OCI-LY1 (cell line): ENCODE measurements around the gene PMVK.

Source experiments
- H2AFZ ChIP-seq: fragments of 200-600 bp; sonication (generic), shearing (Covaris generic); 2 replicates; pipeline ENCODE4 v1.6.0; 2014; ENCODE audit warnings: antibody characterized with exemption, mild to moderate bottlenecking, low read length
- H3F3A ChIP-seq: fragments of 200-600 bp; sonication (generic), shearing (Covaris generic); 2 replicates; pipeline ENCODE4 v1.6.0; 2014; ENCODE audit warnings: mild to moderate bottlenecking, antibody characterized with exemption, low read length, moderate library complexity; ENCODE audit not compliant: insufficient read depth
- H3K27ac ChIP-seq: fragments of 200-600 bp; sonication (generic); 2 replicates; pipeline ENCODE4 v1.5.1; 2014; ENCODE audit warnings: low read length, mixed run types, mild to moderate bottlenecking, low read depth; ENCODE audit not compliant: poor library complexity, severe bottlenecking
- H3K27me3 ChIP-seq: fragments of 200-600 bp; sonication (generic); 2 replicates; pipeline ENCODE4 v1.6.0; 2014; ENCODE audit warnings: antibody characterized with exemption, mild to moderate bottlenecking, low read length, moderate library complexity; ENCODE audit not compliant: insufficient read depth
- H3K36me3 ChIP-seq: fragments of 200-600 bp; sonication (generic); 2 replicates; pipeline ENCODE4 v1.6.1; 2014; ENCODE audit warnings: mild to moderate bottlenecking, antibody characterized with exemption, low read length, moderate library complexity, mixed read lengths; ENCODE audit not compliant: insufficient read depth
- H3K4me1 ChIP-seq: fragments of 200-600 bp; sonication (generic); 2 replicates; pipeline ENCODE4 v1.5.1; 2014; ENCODE audit warnings: mild to moderate bottlenecking, low read length, moderate library complexity; ENCODE audit not compliant: insufficient read depth, severe bottlenecking
- H3K4me2 ChIP-seq: fragments of 200-600 bp; sonication (generic), shearing (Covaris generic); 2 replicates; pipeline ENCODE4 v1.6.1; 2014; ENCODE audit warnings: low read length
- H3K4me3 ChIP-seq: fragments of 200-600 bp; sonication (generic); 2 replicates; pipeline ENCODE4 v1.5.1; 2014; ENCODE audit warnings: low read length, low read depth, mild to moderate bottlenecking, mixed read lengths; ENCODE audit not compliant: poor library complexity, severe bottlenecking
- H3K79me2 ChIP-seq: fragments of 200-600 bp; shearing (Covaris generic); 2 replicates; pipeline ENCODE4 v1.6.1; 2016; ENCODE audit warnings: mixed run types, low read length, mixed read lengths; ENCODE audit not compliant: insufficient read depth
- H3K9ac ChIP-seq: fragments of 200-600 bp; sonication (generic), shearing (Covaris generic); 2 replicates; pipeline ENCODE4 v1.6.1; 2014; ENCODE audit warnings: mild to moderate bottlenecking, low read length, mixed read lengths
- H3K9me2 ChIP-seq: fragments of 200-600 bp; sonication (generic), shearing (Covaris generic); 2 replicates; pipeline ENCODE4 v1.6.1; 2014; ENCODE audit warnings: low read depth, mild to moderate bottlenecking, low read length, mixed read lengths
- H3K9me3 ChIP-seq: fragments of 200-600 bp; shearing (Covaris generic); 2 replicates; pipeline ENCODE4 v1.6.1; 2014; ENCODE audit warnings: low read length, mixed read lengths
- H4K20me1 ChIP-seq: fragments of 200-600 bp; sonication (generic), shearing (Covaris generic); 2 replicates; pipeline ENCODE4 v1.6.0; 2016; ENCODE audit warnings: mild to moderate bottlenecking, low read length; ENCODE audit not compliant: insufficient read depth
- EZH2 ChIP-seq: fragments of 200-600 bp; sonication (generic), shearing (Covaris generic); IDR thresholded peaks from 2 replicates; pipeline ENCODE4 v1.8.0; 2017; ENCODE audit warnings: borderline replicate concordance, mixed run types, mild to moderate bottlenecking, antibody characterized with exemption, low read length, moderate library complexity, mixed read lengths
- TF ChIP-seq, protein P1 (sequence below): fragments of 200-600 bp; sonication (generic), shearing (Covaris generic); IDR thresholded peaks from 2 replicates; pipeline ENCODE4 v1.5.1; 2017; ENCODE audit warnings: mild to moderate bottlenecking, antibody characterized with exemption, low read length, moderate library complexity, mixed read lengths

PMVK gene

DNA sequence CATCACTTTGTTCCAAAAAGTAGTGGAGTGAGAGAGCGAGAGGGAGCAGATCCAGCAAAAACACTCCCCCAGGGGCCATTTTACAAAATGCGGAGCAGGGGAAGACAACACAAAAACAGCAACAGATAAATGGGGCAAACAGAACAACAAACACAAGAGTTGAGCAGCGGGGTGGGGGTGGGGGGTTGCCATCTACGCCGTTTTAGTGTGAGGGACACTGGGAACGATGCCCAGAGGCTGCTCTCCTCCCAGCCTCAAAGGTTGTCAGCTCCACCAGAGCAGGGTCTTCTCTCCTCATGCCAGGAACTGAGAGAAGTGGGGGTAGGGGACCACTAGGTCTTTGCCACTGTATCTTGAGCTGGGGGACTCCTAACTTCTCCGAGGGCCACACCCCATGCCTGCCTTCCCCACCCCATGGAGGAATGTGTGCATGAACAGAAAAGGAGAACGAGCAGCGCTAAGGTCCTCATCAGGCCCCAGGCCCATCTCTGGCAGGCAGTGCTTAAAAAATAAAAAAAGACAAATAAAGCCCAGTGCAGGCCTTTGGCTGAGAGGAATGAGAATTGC, 20.7 kb upstream of the PMVK start:
- Histone ChIP-seq H3F3A (no peaks in the 10 kb centered on the region), H3K4me3 (no peak overlapping the region), H3K27ac (peak overlapping the region; percentile 89), H2AFZ (no peak overlapping the region), H3K4me2 (peak overlapping the region; percentile 74; the same call in 1 of the 2 replicates), H3K79me2 (peaks cover 5% of the 10 kb centered on the region; the same call in 1 of the 2 replicates), H3K9ac (no peak overlapping the region), H4K20me1 (no peaks in the 10 kb centered on the region), H3K27me3 (no peaks in the 10 kb centered on the region), H3K9me3 (no peaks in the 10 kb centered on the region), H3K4me1 (peaks cover 59% of the 10 kb centered on the region), H3K36me3 (peaks cover 15% of the 10 kb centered on the region), H3K9me2 (no peaks in the 10 kb centered on the region)
- TF ChIP-seq EZH2: no peak
- TF ChIP-seq, protein P1, sequence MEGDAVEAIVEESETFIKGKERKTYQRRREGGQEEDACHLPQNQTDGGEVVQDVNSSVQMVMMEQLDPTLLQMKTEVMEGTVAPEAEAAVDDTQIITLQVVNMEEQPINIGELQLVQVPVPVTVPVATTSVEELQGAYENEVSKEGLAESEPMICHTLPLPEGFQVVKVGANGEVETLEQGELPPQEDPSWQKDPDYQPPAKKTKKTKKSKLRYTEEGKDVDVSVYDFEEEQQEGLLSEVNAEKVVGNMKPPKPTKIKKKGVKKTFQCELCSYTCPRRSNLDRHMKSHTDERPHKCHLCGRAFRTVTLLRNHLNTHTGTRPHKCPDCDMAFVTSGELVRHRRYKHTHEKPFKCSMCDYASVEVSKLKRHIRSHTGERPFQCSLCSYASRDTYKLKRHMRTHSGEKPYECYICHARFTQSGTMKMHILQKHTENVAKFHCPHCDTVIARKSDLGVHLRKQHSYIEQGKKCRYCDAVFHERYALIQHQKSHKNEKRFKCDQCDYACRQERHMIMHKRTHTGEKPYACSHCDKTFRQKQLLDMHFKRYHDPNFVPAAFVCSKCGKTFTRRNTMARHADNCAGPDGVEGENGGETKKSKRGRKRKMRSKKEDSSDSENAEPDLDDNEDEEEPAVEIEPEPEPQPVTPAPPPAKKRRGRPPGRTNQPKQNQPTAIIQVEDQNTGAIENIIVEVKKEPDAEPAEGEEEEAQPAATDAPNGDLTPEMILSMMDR: no peak

DNA sequence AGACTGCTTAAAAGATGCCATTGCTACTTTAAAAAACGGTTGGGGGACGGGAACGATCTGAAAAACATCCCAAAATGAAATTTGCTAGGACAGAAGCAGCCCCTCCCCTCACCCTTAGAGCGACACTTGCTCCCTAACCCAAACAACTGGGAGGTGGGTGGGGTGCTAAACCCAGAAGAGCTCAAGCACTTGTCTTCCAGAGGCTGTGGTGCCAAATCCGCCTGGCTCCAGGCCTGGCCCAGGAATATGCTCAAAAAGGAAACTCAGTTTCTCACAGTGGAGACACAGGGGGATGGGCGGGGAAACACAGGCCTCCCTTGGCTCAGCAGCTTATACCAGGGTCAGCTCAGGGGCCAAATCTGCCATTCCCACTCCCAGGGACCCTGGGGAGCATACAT, 20.0 kb upstream of the PMVK start:
- Histone ChIP-seq H3K27ac (peak overlapping the region; percentile 89), H3K4me3 (peak overlapping the region; percentile 65), H3K9me2 (no peaks in the 10 kb centered on the region), H3K79me2 (peaks cover 5% of the 10 kb centered on the region; the same call in 1 of the 2 replicates), H4K20me1 (no peaks in the 10 kb centered on the region), H3K4me1 (peaks cover 64% of the 10 kb centered on the region), H3K9ac (peak overlapping the region; percentile 60; the same call in 1 of the 2 replicates), H2AFZ (no peak overlapping the region), H3K4me2 (peak overlapping the region; percentile 74), H3F3A (no peaks in the 10 kb centered on the region), H3K36me3 (peaks cover 15% of the 10 kb centered on the region), H3K27me3 (no peaks in the 10 kb centered on the region), H3K9me3 (no peaks in the 10 kb centered on the region)
- TF ChIP-seq, protein P1: no peak
- no peak for TF ChIP-seq EZH2

DNA sequence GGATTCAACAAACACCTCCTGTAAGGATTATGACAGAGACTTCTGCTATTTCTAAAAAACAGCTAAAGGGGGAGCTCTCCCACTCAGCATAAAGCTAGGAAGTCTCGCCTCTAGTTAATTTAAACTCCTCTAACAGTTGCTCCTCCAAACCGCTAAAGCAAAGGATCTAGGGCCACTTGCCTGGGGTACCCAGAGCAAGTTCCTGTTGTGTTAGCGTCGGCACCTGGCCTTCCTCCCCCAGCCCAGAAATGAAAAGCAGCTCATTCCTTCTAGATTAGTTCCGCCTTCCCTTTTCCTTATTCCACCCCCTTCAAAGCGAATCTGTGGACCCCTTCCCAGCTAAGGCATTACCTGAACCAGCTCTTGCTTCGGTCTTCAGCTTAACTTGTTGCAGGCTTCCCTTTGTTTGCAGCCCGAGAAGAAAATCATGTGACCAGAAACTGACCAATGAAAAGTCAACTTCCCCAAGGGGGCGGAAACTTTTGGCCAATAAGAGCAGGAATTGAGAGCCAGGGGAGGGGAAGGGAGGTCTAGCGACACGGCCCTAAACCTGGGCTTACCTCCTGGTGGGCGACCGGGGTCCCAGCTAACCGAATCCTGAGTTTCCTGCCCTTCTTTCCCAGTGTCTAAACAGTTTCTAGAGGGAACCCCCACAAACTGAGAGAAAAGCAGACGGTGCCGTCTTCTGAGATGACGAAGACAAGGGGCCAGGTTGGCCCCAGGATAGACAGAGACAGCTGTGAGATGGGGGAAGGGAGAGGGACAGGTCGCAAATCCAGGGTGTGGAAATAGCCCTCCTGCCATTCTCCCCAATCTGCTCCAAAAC, 19.4 kb upstream of the PMVK start, which contains the start of gene PBXIP1:
PBXIP1 (minus strand) TSS at position 382 of the 826 bp plus-strand sequence. CDS start 2,378 bp downstream, outside the sequence.
- peaks cover 69% of the 10 kb centered on the region for H3K4me1 ChIP-seq
- peak within 1 kb of the TSS; percentile 65 for H3K4me3 ChIP-seq
- H3K9me2 ChIP-seq: no peaks in the 10 kb centered on the region
- H3K79me2 ChIP-seq: peaks cover 3% of the 10 kb centered on the region; the same call in 1 of the 2 replicates
- H3K9me3 ChIP-seq: no peaks in the 10 kb centered on the region
- peak within 1 kb of the TSS; percentile 89 for H3K27ac ChIP-seq
- no peaks in the 10 kb centered on the region for H3F3A ChIP-seq
- H2AFZ ChIP-seq: no peak within 1 kb of the TSS
- no peaks in the 10 kb centered on the region for H4K20me1 ChIP-seq
- H3K27me3 ChIP-seq: no peaks in the 10 kb centered on the region
- TF ChIP-seq, protein P1: peak; percentile 52
- no peak for TF ChIP-seq EZH2
- peak within 1 kb of the TSS; percentile 60 for H3K9ac ChIP-seq
- H3K36me3 ChIP-seq: peaks cover 18% of the 10 kb centered on the region
- peak within 1 kb of the TSS; percentile 74 for H3K4me2 ChIP-seq
